ENCODE measurements around the gene CCDC88B. TPM values are rescaled to one million over a fixed set of nuclear protein-coding genes. Genes with fewer than 3 reads are reported as not detected.

Gene CCDC88B
- total and polyA plus RNA-seq, 4 donors, result 3.5 to 4.9 (median 4.0) TPM

DNA sequence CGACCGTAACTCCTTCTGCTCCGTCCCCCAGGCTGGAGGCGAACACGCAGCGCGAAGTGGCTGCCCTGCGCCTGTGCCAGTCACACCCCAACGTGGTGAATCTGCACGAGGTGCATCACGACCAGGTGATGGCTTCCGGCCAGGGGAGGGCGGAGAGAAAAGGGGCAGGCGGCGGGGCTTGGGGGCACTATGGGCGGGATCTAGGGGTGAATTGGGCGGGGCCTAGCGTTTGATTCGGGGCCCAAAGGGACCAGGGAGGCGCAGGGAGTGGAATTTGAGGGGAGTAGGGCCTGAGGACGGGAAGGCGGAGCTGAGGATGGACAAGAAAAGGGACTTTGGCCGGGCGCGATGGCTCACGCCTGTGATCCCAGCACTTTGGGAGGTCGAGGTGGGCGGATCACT, 28.7 kb downstream of the CCDC88B start:
- 94% methylated on average over 28 of the region's 28 CpGs for WGBS

DNA sequence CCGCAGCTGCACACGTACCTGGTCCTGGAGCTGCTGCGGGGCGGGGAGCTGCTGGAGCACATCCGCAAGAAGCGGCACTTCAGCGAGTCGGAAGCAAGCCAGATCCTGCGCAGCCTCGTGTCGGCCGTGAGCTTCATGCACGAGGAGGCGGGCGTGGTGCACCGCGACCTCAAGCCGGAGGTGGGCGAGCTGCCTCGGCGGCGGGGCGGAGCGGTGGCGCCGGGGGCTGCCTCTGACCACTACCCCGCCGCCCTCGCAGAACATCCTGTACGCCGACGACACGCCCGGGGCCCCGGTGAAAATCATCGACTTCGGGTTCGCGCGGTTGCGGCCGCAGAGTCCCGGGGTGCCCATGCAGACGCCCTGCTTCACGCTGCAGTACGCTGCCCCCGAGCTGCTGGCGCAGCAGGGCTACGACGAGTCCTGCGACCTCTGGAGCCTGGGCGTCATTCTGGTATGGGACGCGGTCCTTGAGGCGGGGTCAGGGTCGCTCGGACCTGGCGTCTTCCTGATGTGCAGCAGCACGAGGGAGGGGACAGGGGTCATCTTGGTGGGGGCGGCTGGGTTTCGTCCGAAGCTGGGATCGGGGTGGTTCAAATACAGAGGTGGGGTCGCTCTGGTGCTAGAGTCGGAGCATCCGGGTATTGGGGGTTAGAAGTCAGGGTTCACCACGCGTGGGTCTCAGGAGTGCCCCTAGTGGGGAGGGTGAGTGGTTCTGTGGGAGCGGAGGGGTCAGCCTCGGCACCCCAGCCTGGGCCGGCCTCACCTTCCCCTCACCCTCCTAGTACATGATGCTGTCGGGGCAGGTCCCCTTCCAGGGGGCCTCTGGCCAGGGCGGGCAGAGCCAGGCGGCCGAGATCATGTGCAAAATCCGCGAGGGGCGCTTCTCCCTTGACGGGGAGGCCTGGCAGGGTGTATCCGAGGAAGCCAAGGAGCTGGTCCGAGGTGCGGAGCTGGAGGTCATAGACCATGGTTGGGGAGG, 29.7 kb downstream of the CCDC88B start:
- no peaks in the 10 kb centered on the region for H3K4me1 ChIP-seq (ENCODE audit: control insufficient read depth in 4 of 4, insufficient read depth in 4 of 4, low read length in 3 of 4)
- TF ChIP-seq RAD21 (IDR thresholded peaks at IDR 0.05), result no peak
- TF ChIP-seq FOXA2 (IDR thresholded peaks at IDR 0.05), result no peak
- TF ChIP-seq GABPA (IDR thresholded peaks at IDR 0.05 in 1 of 2, conservative IDR thresholded peaks at IDR 0.05 in 1 of 2), result no peak
- TF ChIP-seq HNF4G (IDR thresholded peaks at IDR 0.05), result no peak
- TF ChIP-seq RXRA (IDR thresholded peaks at IDR 0.05), result no peak
- TF ChIP-seq, protein P1, sequence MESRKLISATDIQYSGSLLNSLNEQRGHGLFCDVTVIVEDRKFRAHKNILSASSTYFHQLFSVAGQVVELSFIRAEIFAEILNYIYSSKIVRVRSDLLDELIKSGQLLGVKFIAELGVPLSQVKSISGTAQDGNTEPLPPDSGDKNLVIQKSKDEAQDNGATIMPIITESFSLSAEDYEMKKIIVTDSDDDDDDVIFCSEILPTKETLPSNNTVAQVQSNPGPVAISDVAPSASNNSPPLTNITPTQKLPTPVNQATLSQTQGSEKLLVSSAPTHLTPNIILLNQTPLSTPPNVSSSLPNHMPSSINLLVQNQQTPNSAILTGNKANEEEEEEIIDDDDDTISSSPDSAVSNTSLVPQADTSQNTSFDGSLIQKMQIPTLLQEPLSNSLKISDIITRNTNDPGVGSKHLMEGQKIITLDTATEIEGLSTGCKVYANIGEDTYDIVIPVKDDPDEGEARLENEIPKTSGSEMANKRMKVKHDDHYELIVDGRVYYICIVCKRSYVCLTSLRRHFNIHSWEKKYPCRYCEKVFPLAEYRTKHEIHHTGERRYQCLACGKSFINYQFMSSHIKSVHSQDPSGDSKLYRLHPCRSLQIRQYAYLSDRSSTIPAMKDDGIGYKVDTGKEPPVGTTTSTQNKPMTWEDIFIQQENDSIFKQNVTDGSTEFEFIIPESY (IDR thresholded peaks at IDR 0.05), result no peak
- TF ChIP-seq, protein P2, sequence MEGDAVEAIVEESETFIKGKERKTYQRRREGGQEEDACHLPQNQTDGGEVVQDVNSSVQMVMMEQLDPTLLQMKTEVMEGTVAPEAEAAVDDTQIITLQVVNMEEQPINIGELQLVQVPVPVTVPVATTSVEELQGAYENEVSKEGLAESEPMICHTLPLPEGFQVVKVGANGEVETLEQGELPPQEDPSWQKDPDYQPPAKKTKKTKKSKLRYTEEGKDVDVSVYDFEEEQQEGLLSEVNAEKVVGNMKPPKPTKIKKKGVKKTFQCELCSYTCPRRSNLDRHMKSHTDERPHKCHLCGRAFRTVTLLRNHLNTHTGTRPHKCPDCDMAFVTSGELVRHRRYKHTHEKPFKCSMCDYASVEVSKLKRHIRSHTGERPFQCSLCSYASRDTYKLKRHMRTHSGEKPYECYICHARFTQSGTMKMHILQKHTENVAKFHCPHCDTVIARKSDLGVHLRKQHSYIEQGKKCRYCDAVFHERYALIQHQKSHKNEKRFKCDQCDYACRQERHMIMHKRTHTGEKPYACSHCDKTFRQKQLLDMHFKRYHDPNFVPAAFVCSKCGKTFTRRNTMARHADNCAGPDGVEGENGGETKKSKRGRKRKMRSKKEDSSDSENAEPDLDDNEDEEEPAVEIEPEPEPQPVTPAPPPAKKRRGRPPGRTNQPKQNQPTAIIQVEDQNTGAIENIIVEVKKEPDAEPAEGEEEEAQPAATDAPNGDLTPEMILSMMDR (IDR thresholded peaks at IDR 0.05; ENCODE audit: low read depth, low read length, missing input control), result no peak
- DNase-seq (ENCODE audit: low spot score), result no peak
- no peak overlapping the region for H3K4me3 ChIP-seq (ENCODE audit: low read depth in 1 of 3, low read length in 3 of 3)
- peaks cover 12 to 25% (median 21%) of the 10 kb centered on the region in 4 donors for H3K36me3 ChIP-seq (ENCODE audit: control insufficient read depth in 4 of 4, insufficient read depth in 3 of 4, low read depth in 1 of 4, low read length in 3 of 4)
- no peaks in the 10 kb centered on the region for H3K27me3 ChIP-seq (ENCODE audit: control insufficient read depth in 4 of 4, insufficient read depth in 4 of 4, low read length in 3 of 4)
- WGBS, result 94% methylated on average over 82 of the region's 82 CpGs
- no peak overlapping the region for H3K9ac ChIP-seq (ENCODE audit: low read depth in 1 of 2, low read length in 2 of 2)
- no peak overlapping the region for H3K27ac ChIP-seq (ENCODE audit: low read depth in 1 of 2, low read length in 2 of 2)
- no peaks in the 10 kb centered on the region for H3K9me3 ChIP-seq (ENCODE audit: control insufficient read depth in 4 of 4, low read length in 3 of 4)

More for the DNA sequence above, 28.7 kb downstream of the CCDC88B start:
- Histone ChIP-seq H3K4me1 (ENCODE audit: control insufficient read depth in 4 of 4, insufficient read depth in 4 of 4, low read length in 3 of 4) (no peaks in the 10 kb centered on the region), H3K4me3 (ENCODE audit: low read depth in 1 of 3, low read length in 3 of 3) (no peak overlapping the region), H3K9ac (ENCODE audit: low read depth in 1 of 2, low read length in 2 of 2) (no peak overlapping the region), H3K9me3 (ENCODE audit: control insufficient read depth in 4 of 4, low read length in 3 of 4) (no peaks in the 10 kb centered on the region), H3K27ac (ENCODE audit: low read depth in 1 of 2, low read length in 2 of 2) (no peak overlapping the region), H3K27me3 (ENCODE audit: control insufficient read depth in 4 of 4, insufficient read depth in 4 of 4, low read length in 3 of 4) (no peaks in the 10 kb centered on the region), H3K36me3 (ENCODE audit: control insufficient read depth in 4 of 4, insufficient read depth in 3 of 4, low read depth in 1 of 4, low read length in 3 of 4) (peaks cover 17 to 30% (median 23%) of the 10 kb centered on the region in 4 donors)
- no peak for DNase-seq (ENCODE audit: low spot score)
- TF ChIP-seq RAD21 (IDR thresholded peaks at IDR 0.05) (no peak), SP1 (IDR thresholded peaks at IDR 0.05) (no peak), FOXA1 (IDR thresholded peaks at IDR 0.05) (no peak)

DNA sequence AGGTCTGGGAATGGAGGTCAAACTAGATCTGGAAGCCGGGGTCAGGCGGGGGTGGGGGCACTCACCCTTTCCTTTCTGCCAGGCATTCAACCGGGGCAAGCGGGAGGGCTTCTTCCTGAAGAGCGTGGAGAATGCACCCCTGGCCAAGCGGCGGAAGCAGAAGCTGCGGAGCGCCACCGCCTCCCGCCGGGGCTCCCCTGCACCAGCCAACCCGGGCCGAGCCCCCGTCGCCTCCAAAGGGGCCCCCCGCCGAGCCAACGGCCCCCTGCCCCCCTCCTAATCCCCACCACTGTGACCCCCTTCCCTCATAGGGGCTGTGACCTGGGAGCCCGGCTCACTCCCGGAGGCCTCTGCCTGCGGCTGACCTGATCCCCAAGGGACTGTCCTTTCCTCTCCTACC, 31.2 kb downstream of the CCDC88B start:
- TF ChIP-seq, protein P3, sequence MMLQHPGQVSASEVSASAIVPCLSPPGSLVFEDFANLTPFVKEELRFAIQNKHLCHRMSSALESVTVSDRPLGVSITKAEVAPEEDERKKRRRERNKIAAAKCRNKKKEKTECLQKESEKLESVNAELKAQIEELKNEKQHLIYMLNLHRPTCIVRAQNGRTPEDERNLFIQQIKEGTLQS (IDR thresholded peaks at IDR 0.05), result no peak
- H3K9ac ChIP-seq (ENCODE audit: low read depth in 1 of 2, low read length in 2 of 2), result no peak overlapping the region
- H3K9me3 ChIP-seq (ENCODE audit: control insufficient read depth in 4 of 4, low read length in 3 of 4), result no peaks in the 10 kb centered on the region
- H3K27ac ChIP-seq (ENCODE audit: low read depth in 1 of 2, low read length in 2 of 2), result no peak overlapping the region
- no peaks in the 10 kb centered on the region for H3K4me1 ChIP-seq (ENCODE audit: control insufficient read depth in 4 of 4, insufficient read depth in 4 of 4, low read length in 3 of 4)
- H3K36me3 ChIP-seq (ENCODE audit: control insufficient read depth in 4 of 4, insufficient read depth in 3 of 4, low read depth in 1 of 4, low read length in 3 of 4), result peaks cover 8 to 18% (median 13%) of the 10 kb centered on the region in 4 donors
- H3K4me3 ChIP-seq (ENCODE audit: low read depth in 1 of 3, low read length in 3 of 3), result no peak overlapping the region
- no peak for DNase-seq (ENCODE audit: low spot score)
- no peaks in the 10 kb centered on the region for H3K27me3 ChIP-seq (ENCODE audit: control insufficient read depth in 4 of 4, insufficient read depth in 4 of 4, low read length in 3 of 4)
- WGBS, result 92% methylated on average over 22 of the region's 22 CpGs

Measured in liver (tissue), 9 donors.